ENCODE data around the gene OTOP2.

- no peak for TF ChIP-seq CTCF (IDR thresholded peaks at IDR 0.05; ENCODE audit: insufficient read depth, low read length)
- TF ChIP-seq POLR2AphosphoS5 (IDR thresholded peaks at IDR 0.05; ENCODE audit: low read depth) = no peak
- TF ChIP-seq SPI1 (IDR thresholded peaks at IDR 0.05; ENCODE audit: borderline replicate concordance, low read depth) = no peak
Observed at GRCh38 chr17:74903671-74904070, 20.4 kb upstream of the OTOP2 start.
